LNCaP clone FGC (cell line): Measurements from ENCODE around the gene CHST5.

Experiments used
- DNase-seq: peaks from one replicate; pipeline ENCODE4 v3.0.0-alpha.2; 2011; ENCODE audit warnings: low read depth
- H3K4me3 ChIP-seq: 2 replicates; pipeline ENCODE4 v1.5.1; 2011; ENCODE audit warnings: mild to moderate bottlenecking, low read depth, low read length, control low read depth
- TF ChIP-seq, protein P1 (sequence below): IDR thresholded peaks from 2 replicates; pipeline ENCODE4 v1.5.1; 2012; ENCODE audit warnings: mild to moderate bottlenecking; ENCODE audit not compliant: control insufficient read depth, insufficient read depth; ENCODE audit errors: extremely low read depth

CHST5 gene

GRCh38 chr16:75535211-75535843, 581 bp downstream of the CHST5 start:
- DNase-seq = no peak
- no peak overlapping the region for H3K4me3 ChIP-seq
- TF ChIP-seq, protein P1, sequence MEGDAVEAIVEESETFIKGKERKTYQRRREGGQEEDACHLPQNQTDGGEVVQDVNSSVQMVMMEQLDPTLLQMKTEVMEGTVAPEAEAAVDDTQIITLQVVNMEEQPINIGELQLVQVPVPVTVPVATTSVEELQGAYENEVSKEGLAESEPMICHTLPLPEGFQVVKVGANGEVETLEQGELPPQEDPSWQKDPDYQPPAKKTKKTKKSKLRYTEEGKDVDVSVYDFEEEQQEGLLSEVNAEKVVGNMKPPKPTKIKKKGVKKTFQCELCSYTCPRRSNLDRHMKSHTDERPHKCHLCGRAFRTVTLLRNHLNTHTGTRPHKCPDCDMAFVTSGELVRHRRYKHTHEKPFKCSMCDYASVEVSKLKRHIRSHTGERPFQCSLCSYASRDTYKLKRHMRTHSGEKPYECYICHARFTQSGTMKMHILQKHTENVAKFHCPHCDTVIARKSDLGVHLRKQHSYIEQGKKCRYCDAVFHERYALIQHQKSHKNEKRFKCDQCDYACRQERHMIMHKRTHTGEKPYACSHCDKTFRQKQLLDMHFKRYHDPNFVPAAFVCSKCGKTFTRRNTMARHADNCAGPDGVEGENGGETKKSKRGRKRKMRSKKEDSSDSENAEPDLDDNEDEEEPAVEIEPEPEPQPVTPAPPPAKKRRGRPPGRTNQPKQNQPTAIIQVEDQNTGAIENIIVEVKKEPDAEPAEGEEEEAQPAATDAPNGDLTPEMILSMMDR = no peak

GRCh38 chr16:75534560-75535205, 1.2 kb downstream of the CHST5 start:
- TF ChIP-seq, protein P1 = no peak
- no peak overlapping the region for H3K4me3 ChIP-seq
- no peak for DNase-seq

GRCh38 chr16:75532791-75533190, 3.1 kb downstream of the CHST5 start:
- TF ChIP-seq, protein P1 = no peak
- no peak overlapping the region for H3K4me3 ChIP-seq
- DNase-seq = no peak

DNA sequence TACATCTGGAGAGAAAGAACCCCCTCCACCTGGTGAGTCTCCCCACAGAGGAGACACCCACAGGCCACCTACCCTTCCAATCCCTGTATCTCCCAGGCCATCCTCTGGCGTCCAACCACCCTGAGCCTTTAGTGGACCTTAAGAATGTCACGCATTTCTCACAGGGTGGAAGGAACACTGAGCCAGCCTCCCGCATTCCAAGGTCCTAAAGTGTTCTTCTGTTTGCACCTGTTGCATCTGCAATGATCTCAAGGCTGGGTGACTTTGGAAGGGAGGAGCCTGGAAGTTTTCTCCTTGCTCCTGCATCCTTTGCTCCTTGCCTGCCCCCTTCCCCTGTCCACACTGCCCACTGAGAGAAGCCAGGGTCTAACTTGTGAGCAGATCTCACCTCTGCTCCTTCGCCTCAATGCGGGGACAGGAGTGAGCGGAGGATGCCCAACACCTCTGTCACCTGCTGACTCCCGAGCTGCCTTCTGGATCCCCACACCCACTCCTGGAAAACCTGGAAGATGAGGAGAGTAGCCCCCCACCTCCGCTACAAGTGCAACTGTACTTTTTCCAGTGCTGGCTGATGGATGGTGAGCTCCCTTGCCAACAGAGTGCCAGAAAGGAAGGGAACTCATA, 3.7 kb downstream of the CHST5 start:
- no peak for DNase-seq
- TF ChIP-seq, protein P1 = no peak
- no peak overlapping the region for H3K4me3 ChIP-seq

GRCh38 chr16:75529959-75530358, 5.9 kb downstream of the CHST5 start:
- TF ChIP-seq, protein P1 = no peak
- no peak overlapping the region for H3K4me3 ChIP-seq
- no peak for DNase-seq

- no peak overlapping the region for H3K4me3 ChIP-seq
- TF ChIP-seq, protein P1 = no peak
- no peak for DNase-seq
Observed at GRCh38 chr16:75529056-75529905, 6.6 kb downstream of the CHST5 start.
